MCF 10A (cell line): ENCODE measurements around the gene ZFAND3. TPM values are rescaled to one million over a fixed set of nuclear protein-coding genes. Genes with fewer than 3 reads are reported as not detected.
"Not testable (repeated sequence)": the region's sequence is repeated elsewhere in the genome, so short reads cannot be mapped to it uniquely, and the experiment has no call there.

Experiments used
- BruUV-seq: library from RNA; stranded (reverse); fragments of 400-500 nt; replicated peaks from 2 replicates; lab custom pipeline; 2021; lab: Mats Ljungman, UMichigan
- CTCF ChIA-PET: fragments of 300-600 bp; sonication (Branson Sonifier 250); formaldehyde crosslinking; extraction: SDS; loops from one replicate; lab custom pipeline; 2021; ENCODE audit warnings: antibody characterized with exemption, inconsistent platforms; lab: Yijun Ruan, JAX
- POLR2A ChIA-PET: fragments of 300-600, 350-650 bp; sonication (Branson Sonifier 250); formaldehyde crosslinking; extraction: SDS; loops from one replicate; lab custom pipeline; 2020; ENCODE audit warnings: antibody characterized with exemption, inconsistent platforms; lab: Yijun Ruan, JAX
- DNase-seq: peaks from one replicate; pipeline ENCODE4 v3.0.0-alpha.2; 2018; ENCODE audit not compliant: unreplicated experiment
- H3K27ac Mint-ChIP-seq: one replicate; pipeline ENCODE4 v1.8.0; 2022; ENCODE audit warnings: mild to moderate bottlenecking, low read depth, mixed read lengths; ENCODE audit not compliant: unreplicated experiment
- H3K27me3 Mint-ChIP-seq: one replicate; pipeline ENCODE4 v1.8.0; 2022; ENCODE audit warnings: mixed read lengths; ENCODE audit not compliant: insufficient read depth, unreplicated experiment
- H3K36me3 Mint-ChIP-seq: one replicate; pipeline ENCODE4 v1.8.0; 2022; ENCODE audit warnings: mild to moderate bottlenecking, moderate library complexity, mixed read lengths; ENCODE audit not compliant: insufficient read depth, unreplicated experiment
- H3K4me1 Mint-ChIP-seq: one replicate; pipeline ENCODE4 v1.8.0; 2022; ENCODE audit warnings: mixed read lengths; ENCODE audit not compliant: insufficient read depth, unreplicated experiment
- H3K4me3 Mint-ChIP-seq: one replicate; pipeline ENCODE4 v1.8.0; 2022; ENCODE audit warnings: mild to moderate bottlenecking, moderate library complexity, mixed read lengths; ENCODE audit not compliant: unreplicated experiment
- H3K9me3 Mint-ChIP-seq: one replicate; pipeline ENCODE4 v1.8.0; 2022; ENCODE audit warnings: mixed read lengths; ENCODE audit not compliant: unreplicated experiment
- intact Hi-C: fragments of 100-400 bp; cut with micrococcal nuclease; formaldehyde crosslinking; loops from 2 replicates; pipeline ENCODE4 v1.14.1; 2022
- total RNA-seq: library from RNA; stranded (reverse); gene quantifications from 2 replicates; pipeline ENCODE4 v1.2.3, GENCODE V29; 2022
- TF ChIP-seq, protein P1 (sequence below): fragments of 200-600 bp; IDR thresholded peaks from one replicate; pipeline ENCODE4 v1.8.0; 2022; ENCODE audit warnings: antibody characterized with exemption, mild to moderate bottlenecking; ENCODE audit not compliant: unreplicated experiment

ZFAND3 gene
- total RNA-seq, 1 experiment from 2014 or later = 100 TPM

DNA sequence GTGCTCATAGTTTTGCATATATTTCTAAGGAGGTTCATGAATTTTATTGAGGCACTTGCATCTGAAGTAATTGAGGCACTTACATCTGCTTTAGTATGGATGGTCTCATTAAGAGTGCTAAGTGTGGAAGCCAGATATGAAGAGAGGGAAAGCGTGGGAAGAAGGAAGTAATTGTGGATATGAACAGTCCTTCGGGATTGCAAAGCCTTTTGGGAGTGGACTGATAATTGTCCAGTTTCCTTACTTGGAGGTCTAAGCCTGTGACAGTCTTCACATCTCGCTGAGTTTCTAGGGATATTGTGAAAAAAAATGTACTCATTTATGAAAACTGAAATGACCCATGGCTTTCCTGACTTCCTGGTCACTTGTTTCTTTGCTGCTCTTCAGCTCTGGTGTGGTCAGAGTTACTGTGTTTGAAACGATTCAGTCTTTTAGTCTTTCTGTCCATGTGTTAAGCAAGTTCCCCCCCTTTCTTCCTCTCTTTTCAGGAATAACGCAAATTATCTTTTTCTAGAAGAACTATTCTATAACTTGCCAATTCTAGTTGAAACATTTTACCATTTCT lies 137.3 kb downstream of the ZFAND3 start:
- Mint-ChIP-seq H3K9me3 (peaks cover under 1% of the 10 kb centered on the region), H3K4me1 (peaks cover 7% of the 10 kb centered on the region), H3K36me3 (no peaks in the 10 kb centered on the region), H3K4me3 (no peak overlapping the region), H3K27ac (no peak overlapping the region), H3K27me3 (no peaks in the 10 kb centered on the region)
- DNase-seq = no peak
- TF ChIP-seq, protein P1, sequence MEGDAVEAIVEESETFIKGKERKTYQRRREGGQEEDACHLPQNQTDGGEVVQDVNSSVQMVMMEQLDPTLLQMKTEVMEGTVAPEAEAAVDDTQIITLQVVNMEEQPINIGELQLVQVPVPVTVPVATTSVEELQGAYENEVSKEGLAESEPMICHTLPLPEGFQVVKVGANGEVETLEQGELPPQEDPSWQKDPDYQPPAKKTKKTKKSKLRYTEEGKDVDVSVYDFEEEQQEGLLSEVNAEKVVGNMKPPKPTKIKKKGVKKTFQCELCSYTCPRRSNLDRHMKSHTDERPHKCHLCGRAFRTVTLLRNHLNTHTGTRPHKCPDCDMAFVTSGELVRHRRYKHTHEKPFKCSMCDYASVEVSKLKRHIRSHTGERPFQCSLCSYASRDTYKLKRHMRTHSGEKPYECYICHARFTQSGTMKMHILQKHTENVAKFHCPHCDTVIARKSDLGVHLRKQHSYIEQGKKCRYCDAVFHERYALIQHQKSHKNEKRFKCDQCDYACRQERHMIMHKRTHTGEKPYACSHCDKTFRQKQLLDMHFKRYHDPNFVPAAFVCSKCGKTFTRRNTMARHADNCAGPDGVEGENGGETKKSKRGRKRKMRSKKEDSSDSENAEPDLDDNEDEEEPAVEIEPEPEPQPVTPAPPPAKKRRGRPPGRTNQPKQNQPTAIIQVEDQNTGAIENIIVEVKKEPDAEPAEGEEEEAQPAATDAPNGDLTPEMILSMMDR = no peak
- ChIA-PET POLR2A (no interaction called here), CTCF (no interaction called here)
- intact Hi-C loops = no loop called here
- no TSS peak for BruUV-seq

DNA sequence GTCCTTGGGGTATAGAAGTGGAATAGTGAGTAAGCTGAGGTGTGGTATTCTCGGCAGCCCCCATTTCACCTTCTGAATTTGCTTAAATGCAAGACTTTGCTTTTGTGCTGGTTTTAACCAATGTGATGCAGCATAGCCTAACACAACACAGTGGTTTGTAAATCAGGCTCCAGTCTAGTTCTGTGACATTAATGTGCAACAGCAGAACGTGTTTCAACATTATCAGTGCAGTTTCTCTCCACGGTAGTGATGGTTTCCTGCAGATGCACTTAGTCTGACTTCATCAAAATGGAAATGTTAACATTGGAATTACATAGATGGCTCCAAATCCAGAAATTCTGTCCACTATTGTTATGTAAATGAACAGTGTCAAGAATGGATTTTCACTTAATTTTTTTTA lies 139.5 kb downstream of the ZFAND3 start:
- BruUV-seq = no TSS peak
- H3K27me3 Mint-ChIP-seq = no peaks in the 10 kb centered on the region
- H3K4me1 Mint-ChIP-seq = no peaks in the 10 kb centered on the region
- H3K27ac Mint-ChIP-seq = no peak overlapping the region
- CTCF ChIA-PET = no interaction called here
- intact Hi-C loops = no loop called here
- peaks cover under 1% of the 10 kb centered on the region for H3K36me3 Mint-ChIP-seq
- DNase-seq = no peak
- TF ChIP-seq, protein P1 = no peak
- no peak overlapping the region for H3K4me3 Mint-ChIP-seq
- POLR2A ChIA-PET = interaction anchor here (0.7 kb wide), 1 partner anchor 104 kb away, joined by 4 read pairs; no protein-coding TSS in a partner anchor
- peaks cover 7% of the 10 kb centered on the region for H3K9me3 Mint-ChIP-seq

DNA sequence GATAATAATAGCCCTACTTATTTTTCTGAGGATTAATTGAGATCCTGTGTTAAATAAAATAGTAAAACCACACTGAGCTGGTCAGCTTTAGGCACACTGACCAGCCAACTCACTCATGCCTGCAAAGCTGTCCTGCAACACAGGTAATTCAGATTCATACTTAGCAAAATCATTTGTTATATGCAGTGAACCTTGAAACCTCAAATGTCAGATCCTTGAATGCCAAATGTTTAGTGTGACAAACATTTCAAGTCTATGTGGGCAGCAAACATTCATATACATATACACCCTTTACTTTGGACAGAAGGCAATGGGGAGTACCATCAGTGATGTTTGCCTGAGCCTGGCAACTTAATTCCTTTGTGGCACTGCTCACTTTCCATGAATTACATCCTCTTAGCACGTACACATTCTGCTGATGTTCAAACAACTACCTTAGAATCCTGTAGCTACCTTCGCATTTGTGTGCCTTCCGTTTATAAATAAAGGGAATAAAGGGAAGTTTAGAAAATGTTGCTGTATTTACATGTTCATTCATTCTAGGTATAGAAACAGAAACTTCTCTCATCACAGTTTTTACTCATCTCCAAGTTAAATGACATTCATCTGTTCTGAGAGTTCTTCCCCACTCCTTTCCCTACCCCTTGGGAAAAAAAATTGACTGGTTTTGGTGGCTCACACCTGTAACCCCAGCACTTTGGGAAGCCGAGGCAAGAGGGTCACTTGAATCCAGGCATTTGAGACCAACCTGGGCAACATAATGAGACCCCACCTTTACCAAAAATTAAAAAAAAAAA lies 140.8 kb downstream of the ZFAND3 start:
- no TSS peak for BruUV-seq
- ChIA-PET CTCF (no interaction called here), POLR2A (no interaction called here)
- no peak for DNase-seq
- Mint-ChIP-seq H3K36me3 (peaks cover 5% of the 10 kb centered on the region), H3K27me3 (no peaks in the 10 kb centered on the region), H3K4me1 (peaks cover 5% of the 10 kb centered on the region), H3K27ac (no peak overlapping the region), H3K9me3 (peaks cover 7% of the 10 kb centered on the region), H3K4me3 (no peak overlapping the region)
- intact Hi-C loops = no loop called here
- TF ChIP-seq, protein P1 = no peak

DNA sequence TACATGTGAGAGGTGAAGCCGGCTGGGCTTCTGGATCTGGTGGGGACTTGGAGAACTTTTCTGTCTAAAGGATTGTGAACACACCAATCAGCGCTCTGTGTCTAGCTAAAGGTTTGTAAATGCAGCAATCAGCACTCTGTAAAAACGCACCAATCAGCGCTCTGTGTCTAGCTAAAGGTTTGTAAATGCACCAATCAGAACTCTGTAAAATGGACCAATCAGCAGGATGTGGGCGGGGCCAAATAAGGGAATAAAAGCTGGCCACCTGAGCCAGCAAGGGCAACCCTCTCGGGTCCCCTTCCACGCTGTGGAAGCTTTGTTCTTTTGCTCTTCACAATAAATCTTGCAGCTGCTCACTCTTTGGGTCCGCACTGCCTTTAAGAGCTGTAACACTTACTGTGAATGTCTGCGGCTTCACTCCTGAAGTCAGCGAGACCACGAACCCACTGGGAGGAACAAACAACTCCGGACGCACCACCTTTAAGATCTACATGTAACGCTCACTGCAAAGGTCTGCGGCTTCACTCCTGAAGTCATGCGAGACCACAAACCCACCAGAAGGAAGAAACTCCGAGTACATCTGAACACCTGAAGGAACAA lies 143.1 kb downstream of the ZFAND3 start:
- Mint-ChIP-seq H3K27ac (peak overlapping the region; percentile 6), H3K4me1 (peaks cover 19% of the 10 kb centered on the region), H3K9me3 (peaks cover 10% of the 10 kb centered on the region)
- POLR2A ChIA-PET, intact Hi-C loops, BruUV-seq, H3K27me3 Mint-ChIP-seq, H3K36me3 Mint-ChIP-seq, H3K4me3 Mint-ChIP-seq, DNase-seq: not testable (repeated sequence)
- CTCF ChIA-PET = interaction anchor here (0.9 to 1.0 kb wide), 2 partner anchors 103 to 171 kb away, joined by 3 to 5 read pairs; no protein-coding TSS in a partner anchor
